Endothelial cell of umbilical vein (primary cell): ENCODE results near the gene AIM2. TPM values are rescaled to one million over a fixed set of nuclear protein-coding genes. Genes with fewer than 3 reads are reported as not detected.
A peak's percentile ranks its signal among the peaks of the same experiment; 100 is the strongest.

Experiments used
- BruUV-seq: library from RNA; stranded (reverse); fragments of 400-500 nt; replicated peaks from 2 replicates; lab custom pipeline; 2021; lab: Mats Ljungman, UMichigan
- CTCF ChIA-PET: fragments of 300-600, 350-600 bp; sonication (Branson Sonifier 250); formaldehyde crosslinking; loops from one replicate; lab custom pipeline; 2021; ENCODE audit warnings: antibody characterized with exemption, inconsistent platforms; lab: Charles Lee
- POLR2A ChIA-PET: fragments of 300-600, 350-600 bp; sonication (Branson Sonifier 250); formaldehyde crosslinking; loops from one replicate; lab custom pipeline; 2021; ENCODE audit warnings: antibody characterized with exemption, inconsistent platforms; lab: Charles Lee
- DNase-seq: peaks from one replicate; pipeline ENCODE4 v3.0.0-alpha.2; 2011; ENCODE audit warnings: low read depth, low spot score
- FAIRE-seq: peaks from 2 replicates; lab custom pipeline; 2011; peaks lifted over from hg19 to GRCh38; lab: Jason Lieb, UNC
- H2AFZ ChIP-seq: 2 replicates; pipeline ENCODE4 v1.6.0; 2012; ENCODE audit warnings: low read depth, low read length, control low read depth, inconsistent platforms
- H3K27ac ChIP-seq: 2 replicates; pipeline ENCODE4 v1.5.1; 2011; ENCODE audit warnings: low read depth, mild to moderate bottlenecking, control low read depth, low read length, moderate library complexity; ENCODE audit not compliant: insufficient read depth
- H3K27me3 ChIP-seq, 2 experiments: 2 replicates each; pipeline versions ENCODE4 v1.6.0 to v1.6.1; 2011; ENCODE audit warnings: low read length in 2 of 2, mixed read lengths in 1 of 2; ENCODE audit not compliant: control insufficient read depth in 2 of 2, insufficient read depth in 2 of 2
- H3K36me3 ChIP-seq, 2 experiments: 2 replicates in 1 of 2; 3 replicates in 1 of 2; pipeline ENCODE4 v1.5.1; 2011; ENCODE audit warnings: low read length in 2 of 2, mild to moderate bottlenecking in 1 of 2, moderate library complexity in 1 of 2; ENCODE audit not compliant: control insufficient read depth in 2 of 2, insufficient read depth in 2 of 2; ENCODE audit errors: extremely low read depth in 1 of 2
- H3K4me1 ChIP-seq: 3 replicates; pipeline ENCODE4 v1.5.1; 2011; ENCODE audit warnings: mild to moderate bottlenecking, low read length; ENCODE audit not compliant: control insufficient read depth, insufficient read depth; ENCODE audit errors: extremely low read depth
- H3K4me2 ChIP-seq: 2 replicates; pipeline ENCODE4 v1.6.1; 2011; ENCODE audit warnings: low read length, control low read depth, mixed read lengths; ENCODE audit not compliant: insufficient read depth
- H3K4me3 ChIP-seq, 3 experiments: fragments of 200-600 bp in 1 of 3; sonication (generic), shearing (Covaris generic) in 1 of 3; replicated peaks in 1 of 3; 2 replicates each; pipeline ENCODE4 v1.5.1; 2011 to 2016; ENCODE audit warnings: control low read depth in 3 of 3, low read length in 3 of 3, mild to moderate bottlenecking in 2 of 3, inconsistent platforms in 1 of 3, low read depth in 1 of 3, moderate library complexity in 1 of 3; ENCODE audit not compliant: insufficient read depth in 1 of 3
- H3K79me2 ChIP-seq: 2 replicates; pipeline ENCODE4 v1.6.0; 2012; ENCODE audit warnings: low read length, inconsistent platforms; ENCODE audit not compliant: control insufficient read depth, insufficient read depth
- H3K9ac ChIP-seq: replicated peaks from 2 replicates; pipeline ENCODE3; 2011; ENCODE audit warnings: low read length, control low read depth; ENCODE audit not compliant: insufficient read depth; ENCODE audit errors: extremely low read depth
- H3K9me1 ChIP-seq: replicated peaks from 3 replicates; pipeline ENCODE4 v1.6.0; 2011; ENCODE audit warnings: mild to moderate bottlenecking, low read length; ENCODE audit not compliant: control insufficient read depth, insufficient read depth; ENCODE audit errors: extremely low read depth
- H3K9me3 ChIP-seq: replicated peaks from 2 replicates; pipeline ENCODE4 v1.5.1; 2012; ENCODE audit warnings: low read length, inconsistent platforms; ENCODE audit not compliant: control insufficient read depth, insufficient read depth
- H4K20me1 ChIP-seq: replicated peaks from 2 replicates; pipeline ENCODE3; 2011; ENCODE audit warnings: mild to moderate bottlenecking, low read length; ENCODE audit not compliant: control insufficient read depth, insufficient read depth; ENCODE audit errors: extremely low read depth
- EZH2 ChIP-seq: IDR thresholded peaks from 2 replicates; pipeline ENCODE4 v1.6.1; 2012; ENCODE audit warnings: borderline replicate concordance, low read depth, mild to moderate bottlenecking, moderate library complexity, low read length, inconsistent platforms; ENCODE audit not compliant: severe bottlenecking
- FOS ChIP-seq: IDR thresholded peaks from 2 replicates; pipeline ENCODE4 v1.6.1; 2011; ENCODE audit warnings: mild to moderate bottlenecking, low read length, moderate library complexity, borderline replicate concordance; ENCODE audit not compliant: insufficient read depth
- GATA2 ChIP-seq: IDR thresholded peaks from 2 replicates; pipeline ENCODE4 v1.7.0; 2011; ENCODE audit warnings: low read depth, mild to moderate bottlenecking, moderate library complexity, mixed read lengths, low read length; ENCODE audit not compliant: insufficient read length, insufficient read depth
- JUN ChIP-seq: IDR thresholded peaks from 2 replicates; pipeline ENCODE4 v1.6.1; 2011; ENCODE audit warnings: borderline replicate concordance, low read depth; ENCODE audit not compliant: insufficient read length, insufficient read depth
- MYC ChIP-seq: IDR thresholded peaks from one replicate; pipeline ENCODE4 v1.6.1; 2011; ENCODE audit warnings: mild to moderate bottlenecking, low read depth, low read length
- POLR2A ChIP-seq: IDR thresholded peaks from 2 replicates; pipeline ENCODE4 v1.6.1; 2012; ENCODE audit warnings: low read depth, mild to moderate bottlenecking, control low read depth, low read length
- POLR2AphosphoS5 ChIP-seq: IDR thresholded peaks from 2 replicates; pipeline ENCODE4 v1.6.1; 2012; ENCODE audit warnings: low read depth, mild to moderate bottlenecking, control low read depth, low read length, moderate library complexity; ENCODE audit not compliant: insufficient read depth
- dilution Hi-C: fragments of 300-500 bp; cut with MboI; formaldehyde crosslinking; loops from one replicate; pipeline ENCODE4 v1.15.0; 2019; ENCODE audit warnings: low sequenced_read_pairs; ENCODE audit not compliant: extremely low pct_ligation_motif_present
- intact Hi-C: fragments of 100-400 bp; cut with micrococcal nuclease; formaldehyde crosslinking; loops from one replicate; pipeline ENCODE4 v1.10.0; 2022
- polyA plus RNA-seq, 4 experiments: library from polyadenylated mRNA; depleted of rRNA in 3 of 4; stranded (reverse) in 3 of 4; unstranded in 1 of 4; fragments of >200 nt; gene quantifications; 2 replicates each; pipeline versions ENCODE4 v1.2.1 to v1.2.3, GENCODE V29; 2011 to 2012; ENCODE audit warnings: missing spikeins in 1 of 4
- total RNA-seq: library from RNA; stranded (reverse); gene quantifications from 2 replicates; pipeline ENCODE4 v1.2.3, GENCODE V29; 2021
- TF ChIP-seq, protein P1 (sequence below): IDR thresholded peaks from 2 replicates; pipeline ENCODE4 v1.6.1; 2011; ENCODE audit not compliant: insufficient read depth, insufficient read length
- TF ChIP-seq, protein P2 (sequence below), 2 donors: IDR thresholded peaks; 1 replicate in 1 of 2; 2 replicates in 1 of 2; pipeline ENCODE4 v1.5.1; 2011; ENCODE audit warnings: low read length in 2 of 2, mild to moderate bottlenecking in 2 of 2, moderate library complexity in 2 of 2, control low read depth in 1 of 2, inconsistent platforms in 1 of 2, low read depth in 1 of 2; ENCODE audit not compliant: insufficient read depth in 1 of 2; ENCODE audit errors: extremely low read depth in 1 of 2

AIM2 gene
- total and polyA plus RNA-seq, 2 donors (not counting 3 experiments of a cell fraction or from before 2014, with no cell fraction given) = not detected

DNA sequence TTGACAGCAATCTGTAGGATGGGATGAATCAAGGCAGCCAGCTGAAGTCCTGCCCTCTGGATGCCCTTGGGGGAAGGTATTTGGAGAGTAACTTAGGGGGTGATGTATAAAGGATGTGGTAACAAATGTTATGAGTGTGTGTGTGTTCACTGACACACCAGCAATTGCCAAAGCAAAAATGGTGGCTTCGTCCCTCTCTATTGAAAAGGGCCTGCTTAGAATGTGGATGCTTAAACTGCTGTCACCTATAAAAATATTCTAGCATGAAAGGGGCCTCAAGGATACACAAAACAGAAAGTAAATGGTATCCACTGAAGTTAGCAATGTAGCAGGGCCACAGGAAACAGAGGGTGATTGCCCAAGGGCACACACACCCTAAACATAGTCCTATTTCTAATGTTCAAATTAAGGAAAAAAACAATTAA, 15.1 kb upstream of the AIM2 start:
- BruUV-seq = no TSS peak
- Histone ChIP-seq H3K9me1 (no peaks in the 10 kb centered on the region), H4K20me1 (no peaks in the 10 kb centered on the region), H3K9ac (no peak overlapping the region), H3K79me2 (no peaks in the 10 kb centered on the region), H3K4me3 (no peak overlapping the region), H3K27me3 (no peaks in the 10 kb centered on the region), H3K4me1 (peaks cover 35% of the 10 kb centered on the region), H3K36me3 (no peaks in the 10 kb centered on the region), H3K27ac (peak overlapping the region; percentile 75), H3K9me3 (no peaks in the 10 kb centered on the region), H3K4me2 (peak overlapping the region; percentile 68), H2AFZ (peak overlapping the region; percentile 55)
- CTCF ChIA-PET = no interaction called here
- intact Hi-C loops (no loop called here), dilution Hi-C loops (no loop called here)
- TF ChIP-seq GATA2 (no peak), POLR2AphosphoS5 (no peak), MYC (no peak), FOS (no peak), EZH2 (no peak), POLR2A (no peak), JUN (no peak)
- TF ChIP-seq, protein P1, sequence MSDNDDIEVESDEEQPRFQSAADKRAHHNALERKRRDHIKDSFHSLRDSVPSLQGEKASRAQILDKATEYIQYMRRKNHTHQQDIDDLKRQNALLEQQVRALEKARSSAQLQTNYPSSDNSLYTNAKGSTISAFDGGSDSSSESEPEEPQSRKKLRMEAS = no peak
- TF ChIP-seq, protein P2, sequence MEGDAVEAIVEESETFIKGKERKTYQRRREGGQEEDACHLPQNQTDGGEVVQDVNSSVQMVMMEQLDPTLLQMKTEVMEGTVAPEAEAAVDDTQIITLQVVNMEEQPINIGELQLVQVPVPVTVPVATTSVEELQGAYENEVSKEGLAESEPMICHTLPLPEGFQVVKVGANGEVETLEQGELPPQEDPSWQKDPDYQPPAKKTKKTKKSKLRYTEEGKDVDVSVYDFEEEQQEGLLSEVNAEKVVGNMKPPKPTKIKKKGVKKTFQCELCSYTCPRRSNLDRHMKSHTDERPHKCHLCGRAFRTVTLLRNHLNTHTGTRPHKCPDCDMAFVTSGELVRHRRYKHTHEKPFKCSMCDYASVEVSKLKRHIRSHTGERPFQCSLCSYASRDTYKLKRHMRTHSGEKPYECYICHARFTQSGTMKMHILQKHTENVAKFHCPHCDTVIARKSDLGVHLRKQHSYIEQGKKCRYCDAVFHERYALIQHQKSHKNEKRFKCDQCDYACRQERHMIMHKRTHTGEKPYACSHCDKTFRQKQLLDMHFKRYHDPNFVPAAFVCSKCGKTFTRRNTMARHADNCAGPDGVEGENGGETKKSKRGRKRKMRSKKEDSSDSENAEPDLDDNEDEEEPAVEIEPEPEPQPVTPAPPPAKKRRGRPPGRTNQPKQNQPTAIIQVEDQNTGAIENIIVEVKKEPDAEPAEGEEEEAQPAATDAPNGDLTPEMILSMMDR (IDR thresholded peaks at IDR 0.05; ENCODE audit: extremely low read depth in 1 of 2, insufficient read depth in 1 of 2, low read depth in 1 of 2, low read length in 2 of 2) = no peak
- FAIRE-seq (no peak), DNase-seq (no peak)
- POLR2A ChIA-PET = no interaction called here
